Tibial nerve (tissue), 4 donors: ENCODE measurements around the gene LRRC28. TPM values are rescaled to one million over a fixed set of nuclear protein-coding genes. Genes with fewer than 3 reads are reported as not detected.

Experiments used
- DNase-seq, 2 donors: peaks; one replicate each; pipeline ENCODE4 v3.0.0-alpha.2; 2019; ENCODE audit warnings: low spot score in 2 of 2
- H3K27ac ChIP-seq, 4 donors: fragments of 200-600 bp; sonication (generic) in 3 of 4; one replicate each; pipeline ENCODE4 v1.5.1; 2017 to 2019; ENCODE audit warnings: mild to moderate bottlenecking in 1 of 4
- H3K27me3 ChIP-seq, 2 donors: fragments of 200-600 bp; sonication (generic) in 1 of 2; one replicate each; pipeline versions ENCODE4 v1.5.1 to v1.6.0; 2017 to 2019
- H3K36me3 ChIP-seq, 3 donors: fragments of 200-600 bp; sonication (generic); one replicate each; pipeline ENCODE4 v1.5.1; 2018 to 2019
- H3K4me1 ChIP-seq, 4 donors: fragments of 200-600 bp; sonication (generic) in 3 of 4; one replicate each; pipeline ENCODE4 v1.5.1; 2017 to 2019
- H3K4me3 ChIP-seq, 4 donors: fragments of 200-600 bp; sonication (generic) in 3 of 4; one replicate each; pipeline ENCODE4 v1.5.1; 2017 to 2019; ENCODE audit warnings: mild to moderate bottlenecking in 1 of 4, moderate library complexity in 1 of 4
- H3K9me3 ChIP-seq, 4 donors: fragments of 200-600 bp; sonication (generic) in 3 of 4; one replicate each; pipeline ENCODE4 v1.5.1; 2017 to 2019
- EP300 ChIP-seq, 2 donors: sonication (generic); formaldehyde crosslinking; IDR thresholded peaks; one replicate each; pipeline ENCODE4 v1.6.1; 2017; ENCODE audit warnings: antibody characterized with exemption in 2 of 2, mild to moderate bottlenecking in 1 of 2
- POLR2A ChIP-seq, 2 donors: fragments of 450-650 bp; IDR thresholded peaks; one replicate each; pipeline ENCODE4 v1.6.1; 2017; ENCODE audit warnings: antibody characterized with exemption in 2 of 2, mild to moderate bottlenecking in 2 of 2, moderate library complexity in 2 of 2
- WGBS, 2 donors: methylation state at CpG; one replicate each; pipeline ENCODE4 v1.1.5; 2018; 5-methylcytosine and 5-hydroxymethylcytosine counted together
- total RNA-seq, 4 donors: library from RNA; depleted of rRNA; stranded (reverse); fragments of >200 nt; gene quantifications; one replicate each; pipeline ENCODE4 v1.1.0, GENCODE V29; 2016
- TF ChIP-seq, protein P1 (sequence below), 5 experiments: fragments of 200-600 bp in 3 of 5; fragments of 450-650 bp in 2 of 5; sonication (generic) in 3 of 5; IDR thresholded peaks; one replicate each; pipeline ENCODE4 v1.5.1; 2016 to 2019; ENCODE audit warnings: antibody characterized with exemption in 5 of 5, mild to moderate bottlenecking in 3 of 5, moderate library complexity in 2 of 5

LRRC28 gene
- total RNA-seq, 4 donors from 2014 or later, result 21.6 to 73.4 (median 33.5) TPM

DNA sequence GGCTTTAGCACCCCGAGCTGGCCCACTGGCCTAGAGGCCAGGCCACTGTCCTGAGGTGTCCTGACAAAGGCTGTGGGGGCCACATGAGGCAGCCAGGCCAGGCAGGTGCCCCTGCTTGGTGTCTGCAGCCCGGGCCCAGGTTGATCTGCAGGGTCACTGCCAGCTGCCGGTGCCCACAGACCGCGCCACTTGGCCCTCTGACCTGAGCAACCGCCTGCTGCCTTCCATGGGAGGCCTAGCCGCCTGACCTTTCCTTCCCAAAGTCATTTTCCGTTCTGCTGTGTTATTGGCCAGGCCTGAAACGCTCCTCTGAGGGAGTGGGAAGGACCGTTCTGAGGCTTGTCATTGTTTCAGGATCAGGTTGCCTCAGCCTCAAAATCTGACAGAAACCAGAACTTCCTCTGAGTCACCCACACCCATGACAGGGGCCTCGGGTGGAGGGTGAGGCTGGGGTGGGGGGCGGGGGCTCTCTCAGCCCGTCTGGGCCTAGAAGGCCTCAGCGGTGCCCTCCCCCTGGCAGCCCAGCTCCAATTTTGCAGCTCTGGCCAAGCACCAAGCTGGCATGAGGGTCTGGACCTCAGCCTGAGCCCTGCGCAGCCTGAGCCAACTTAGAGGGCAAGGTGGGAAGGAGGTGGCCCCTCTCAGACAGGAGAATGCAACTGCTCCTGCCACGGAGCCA lies 173.8 kb downstream of the LRRC28 start:
- H3K4me3 ChIP-seq, result no peak overlapping the region
- H3K4me1 ChIP-seq, result peaks cover 0 to 13% (median 0%) of the 10 kb centered on the region in 4 donors
- no peaks in the 10 kb centered on the region for H3K36me3 ChIP-seq
- TF ChIP-seq POLR2A (IDR thresholded peaks at IDR 0.05), result no peak
- peak in 1 of 2 donors; percentile 31 for TF ChIP-seq EP300 (IDR thresholded peaks at IDR 0.05)
- no peaks in the 10 kb centered on the region for H3K9me3 ChIP-seq
- DNase-seq, result peak in 1 of 2 donors; percentile 20
- H3K27me3 ChIP-seq, result no peaks in the 10 kb centered on the region
- H3K27ac ChIP-seq, result peak overlapping the region in 3 of 4 donors; percentile 21 to 78 (median 74)
- WGBS, 2 donors, result 32 to 44% methylated on average over 13 to 14 of the region's 16 CpGs

DNA sequence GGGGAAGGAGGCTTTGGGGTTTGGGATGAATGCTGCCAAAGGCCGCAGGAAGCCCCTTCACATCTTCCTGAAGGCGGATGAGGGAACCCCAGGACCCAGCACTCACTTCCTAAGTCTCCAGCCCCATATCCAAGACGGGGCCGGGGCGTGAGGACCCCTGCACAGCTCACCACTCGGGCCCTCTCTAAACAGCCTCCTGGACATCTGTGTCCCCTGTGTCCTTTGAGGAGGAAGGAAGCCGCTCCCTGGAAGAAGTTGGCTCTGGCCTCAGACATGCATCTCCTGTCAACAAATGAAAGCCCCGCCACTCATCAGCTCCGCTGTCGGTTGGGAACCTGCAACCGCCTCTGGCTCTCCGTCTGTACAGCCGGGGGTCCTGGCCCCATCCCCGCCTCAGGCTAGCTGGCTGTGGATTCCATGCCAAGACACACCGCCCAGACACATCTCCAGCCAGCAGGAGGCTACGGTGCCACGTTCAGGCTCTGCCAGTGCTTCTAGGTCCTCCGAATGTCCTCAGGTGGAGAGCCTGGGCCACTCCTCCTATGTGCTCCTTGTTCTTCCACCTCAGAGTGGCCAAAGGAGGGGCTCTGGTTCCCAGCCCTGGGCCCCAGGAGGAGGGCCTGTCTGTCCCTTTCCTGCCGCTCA lies 174.5 kb downstream of the LRRC28 start:
- H3K27me3 ChIP-seq, result no peaks in the 10 kb centered on the region
- no peak for DNase-seq
- TF ChIP-seq EP300 (IDR thresholded peaks at IDR 0.05) (no peak), POLR2A (IDR thresholded peaks at IDR 0.05) (no peak)
- TF ChIP-seq, protein P1, sequence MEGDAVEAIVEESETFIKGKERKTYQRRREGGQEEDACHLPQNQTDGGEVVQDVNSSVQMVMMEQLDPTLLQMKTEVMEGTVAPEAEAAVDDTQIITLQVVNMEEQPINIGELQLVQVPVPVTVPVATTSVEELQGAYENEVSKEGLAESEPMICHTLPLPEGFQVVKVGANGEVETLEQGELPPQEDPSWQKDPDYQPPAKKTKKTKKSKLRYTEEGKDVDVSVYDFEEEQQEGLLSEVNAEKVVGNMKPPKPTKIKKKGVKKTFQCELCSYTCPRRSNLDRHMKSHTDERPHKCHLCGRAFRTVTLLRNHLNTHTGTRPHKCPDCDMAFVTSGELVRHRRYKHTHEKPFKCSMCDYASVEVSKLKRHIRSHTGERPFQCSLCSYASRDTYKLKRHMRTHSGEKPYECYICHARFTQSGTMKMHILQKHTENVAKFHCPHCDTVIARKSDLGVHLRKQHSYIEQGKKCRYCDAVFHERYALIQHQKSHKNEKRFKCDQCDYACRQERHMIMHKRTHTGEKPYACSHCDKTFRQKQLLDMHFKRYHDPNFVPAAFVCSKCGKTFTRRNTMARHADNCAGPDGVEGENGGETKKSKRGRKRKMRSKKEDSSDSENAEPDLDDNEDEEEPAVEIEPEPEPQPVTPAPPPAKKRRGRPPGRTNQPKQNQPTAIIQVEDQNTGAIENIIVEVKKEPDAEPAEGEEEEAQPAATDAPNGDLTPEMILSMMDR (IDR thresholded peaks at IDR 0.05), result no peak
- H3K4me3 ChIP-seq, result no peak overlapping the region
- 72 to 75% methylated on average over 15 of the region's 19 CpGs for WGBS, 2 donors
- peaks cover 0 to 13% (median 0%) of the 10 kb centered on the region in 4 donors for H3K4me1 ChIP-seq
- no peaks in the 10 kb centered on the region for H3K9me3 ChIP-seq
- H3K36me3 ChIP-seq, result no peaks in the 10 kb centered on the region
- H3K27ac ChIP-seq, result peak overlapping the region in 3 of 4 donors; percentile 19 to 78 (median 74)

DNA sequence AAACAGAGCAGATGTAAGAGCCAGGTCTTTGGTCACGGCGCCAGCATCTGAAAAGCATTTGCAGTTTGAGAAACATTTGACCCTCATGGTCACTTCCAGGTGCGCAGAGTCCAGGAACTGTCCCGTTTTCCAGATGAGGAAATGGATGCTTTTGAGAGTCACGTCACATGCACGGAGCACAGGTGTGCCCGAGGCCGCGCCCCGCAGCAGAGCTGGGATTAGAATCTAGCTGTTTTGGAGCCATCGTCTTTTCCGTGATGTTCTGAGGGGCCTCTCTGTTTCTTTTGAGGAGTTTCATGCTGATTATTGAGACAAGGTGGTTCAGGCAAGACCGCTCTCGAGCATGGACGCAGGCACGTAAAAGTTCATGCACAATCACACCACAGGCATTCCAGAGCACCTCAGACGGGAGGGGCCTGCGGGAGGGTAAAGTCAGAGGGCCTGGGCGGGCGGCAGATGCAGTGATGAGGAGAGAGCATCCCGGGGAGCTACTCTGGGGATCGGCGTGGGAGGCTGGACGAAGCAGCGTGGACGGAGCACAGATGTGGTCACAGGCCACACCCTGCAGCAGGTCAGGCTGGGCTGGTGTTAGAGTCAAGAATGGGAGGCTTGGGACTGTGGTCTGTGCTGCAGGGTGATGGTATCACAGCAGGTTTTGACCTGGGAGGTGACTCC lies 175.3 kb downstream of the LRRC28 start:
- no peaks in the 10 kb centered on the region for H3K9me3 ChIP-seq
- no peaks in the 10 kb centered on the region for H3K36me3 ChIP-seq
- no peak for DNase-seq
- WGBS, 2 donors, result 77 to 82% methylated on average over 26 of the region's 26 CpGs
- peak overlapping the region in 1 of 4 donors; percentile 78 for H3K27ac ChIP-seq
- H3K4me3 ChIP-seq, result no peak overlapping the region
- H3K4me1 ChIP-seq, result peaks cover 0 to 13% (median 0%) of the 10 kb centered on the region in 4 donors
- TF ChIP-seq, protein P1 (IDR thresholded peaks at IDR 0.05), result no peak
- TF ChIP-seq POLR2A (IDR thresholded peaks at IDR 0.05) (no peak), EP300 (IDR thresholded peaks at IDR 0.05) (no peak)
- H3K27me3 ChIP-seq, result no peaks in the 10 kb centered on the region

DNA sequence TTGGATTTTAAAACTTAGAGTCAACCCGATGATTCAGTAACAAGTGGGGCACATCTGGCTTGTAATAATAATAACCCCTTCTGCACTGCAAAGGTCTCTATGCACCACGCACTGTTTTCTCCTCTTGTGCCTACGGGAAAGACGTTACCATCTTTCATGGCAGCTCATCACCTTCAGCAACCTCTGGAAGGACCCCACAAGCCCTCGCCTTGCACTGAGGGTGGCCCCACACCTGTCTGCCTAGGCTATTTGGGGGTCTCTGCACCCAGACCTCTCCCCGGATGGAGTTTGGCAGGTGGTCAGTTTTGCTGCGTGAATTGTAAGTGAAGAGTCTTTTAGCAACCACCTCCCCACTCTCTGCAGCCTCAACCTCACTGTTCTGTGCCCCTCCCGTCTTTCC lies 175.9 kb downstream of the LRRC28 start:
- Histone ChIP-seq H3K27ac (no peak overlapping the region), H3K27me3 (no peaks in the 10 kb centered on the region), H3K36me3 (no peaks in the 10 kb centered on the region), H3K9me3 (no peaks in the 10 kb centered on the region), H3K4me1 (peaks cover 0 to 13% (median 0%) of the 10 kb centered on the region in 4 donors), H3K4me3 (no peak overlapping the region)
- 82 to 88% methylated on average over 8 of the region's 8 CpGs for WGBS, 2 donors
- DNase-seq, result no peak
- TF ChIP-seq EP300 (IDR thresholded peaks at IDR 0.05) (no peak), POLR2A (IDR thresholded peaks at IDR 0.05) (no peak)
- TF ChIP-seq, protein P1 (IDR thresholded peaks at IDR 0.05), result no peak

DNA sequence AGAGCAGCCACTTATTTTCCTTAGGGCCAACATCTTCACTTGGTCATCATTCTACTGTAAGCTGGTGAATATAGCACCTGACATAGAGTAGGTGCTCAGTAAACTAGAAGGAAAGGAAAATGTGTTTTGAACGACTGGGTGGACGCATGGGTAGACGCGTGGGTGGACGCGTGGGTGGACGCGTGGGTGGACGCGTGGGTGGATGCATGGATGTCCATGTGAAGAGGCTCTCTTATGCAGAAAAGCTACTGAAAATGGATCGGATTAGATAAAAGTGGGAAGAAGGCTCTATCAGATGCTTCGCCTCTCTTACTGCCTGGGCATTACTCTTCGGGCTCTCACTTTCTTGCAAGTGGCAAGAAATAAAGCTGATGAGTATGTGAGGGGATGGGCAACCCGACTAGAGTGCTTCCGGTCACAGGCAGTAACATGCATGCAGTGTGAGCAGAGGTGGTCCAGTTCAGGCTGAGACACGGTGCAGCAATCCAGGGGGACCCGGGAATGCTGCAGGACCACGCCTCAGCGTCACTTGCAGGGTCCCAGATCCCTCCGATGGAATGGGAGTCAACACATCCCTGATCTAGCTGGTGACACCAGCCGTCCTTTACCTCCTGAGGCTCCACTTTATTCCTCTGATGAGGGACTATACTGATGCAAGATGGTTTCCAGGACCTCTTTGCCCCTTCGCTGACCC lies 176.5 kb downstream of the LRRC28 start:
- peaks cover 0 to 13% (median 0%) of the 10 kb centered on the region in 4 donors for H3K4me1 ChIP-seq
- no peaks in the 10 kb centered on the region for H3K9me3 ChIP-seq
- no peak overlapping the region for H3K4me3 ChIP-seq
- TF ChIP-seq, protein P1 (IDR thresholded peaks at IDR 0.05), result no peak
- TF ChIP-seq POLR2A (IDR thresholded peaks at IDR 0.05) (no peak), EP300 (IDR thresholded peaks at IDR 0.05) (no peak)
- WGBS, 2 donors, result 88 to 89% methylated on average over 22 of the region's 22 CpGs
- H3K27me3 ChIP-seq, result no peaks in the 10 kb centered on the region
- no peak overlapping the region for H3K27ac ChIP-seq
- no peak for DNase-seq
- H3K36me3 ChIP-seq, result no peaks in the 10 kb centered on the region
